ENCODE results near the gene ATN1. TPM values are rescaled to one million over a fixed set of nuclear protein-coding genes. Genes with fewer than 3 reads are reported as not detected.

Gene ATN1
- total and polyA plus RNA-seq, 9 of the 15 experiments (the other 6 are each of a cell fraction or from before 2014, with no cell fraction given) = 0.15 to 49.8 (median 2.7) TPM

DNA sequence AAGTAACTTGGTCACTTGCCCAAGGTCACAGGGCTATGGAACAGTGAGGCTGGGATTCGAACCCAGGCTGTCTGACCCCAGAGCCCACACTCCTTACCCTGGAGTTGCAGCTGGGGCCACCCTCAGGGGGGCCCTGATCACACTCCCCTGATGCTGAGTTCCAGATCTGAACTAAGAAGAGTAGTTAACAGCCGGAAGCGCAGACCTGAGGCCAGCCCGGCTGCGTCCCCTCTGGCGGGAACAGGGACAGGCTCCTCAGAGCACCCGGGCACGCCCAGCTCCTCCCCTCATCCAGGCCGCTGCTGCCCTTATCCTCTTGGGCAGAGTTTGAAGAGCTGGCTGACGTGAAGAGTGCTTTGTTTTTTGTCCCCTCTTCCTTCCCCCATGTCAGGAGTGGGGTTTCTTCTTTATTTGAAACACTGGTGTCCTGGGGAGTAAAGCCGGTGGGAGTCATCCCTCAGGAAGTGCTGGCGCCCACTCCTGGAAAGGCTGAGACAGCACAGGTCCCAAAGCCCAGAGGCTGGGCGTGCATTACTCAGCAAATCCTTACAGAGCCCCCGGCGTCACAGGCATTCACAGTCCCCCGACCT lies 34.0 kb downstream of the ATN1 start (continued):
- TF ChIP-seq, protein P1, sequence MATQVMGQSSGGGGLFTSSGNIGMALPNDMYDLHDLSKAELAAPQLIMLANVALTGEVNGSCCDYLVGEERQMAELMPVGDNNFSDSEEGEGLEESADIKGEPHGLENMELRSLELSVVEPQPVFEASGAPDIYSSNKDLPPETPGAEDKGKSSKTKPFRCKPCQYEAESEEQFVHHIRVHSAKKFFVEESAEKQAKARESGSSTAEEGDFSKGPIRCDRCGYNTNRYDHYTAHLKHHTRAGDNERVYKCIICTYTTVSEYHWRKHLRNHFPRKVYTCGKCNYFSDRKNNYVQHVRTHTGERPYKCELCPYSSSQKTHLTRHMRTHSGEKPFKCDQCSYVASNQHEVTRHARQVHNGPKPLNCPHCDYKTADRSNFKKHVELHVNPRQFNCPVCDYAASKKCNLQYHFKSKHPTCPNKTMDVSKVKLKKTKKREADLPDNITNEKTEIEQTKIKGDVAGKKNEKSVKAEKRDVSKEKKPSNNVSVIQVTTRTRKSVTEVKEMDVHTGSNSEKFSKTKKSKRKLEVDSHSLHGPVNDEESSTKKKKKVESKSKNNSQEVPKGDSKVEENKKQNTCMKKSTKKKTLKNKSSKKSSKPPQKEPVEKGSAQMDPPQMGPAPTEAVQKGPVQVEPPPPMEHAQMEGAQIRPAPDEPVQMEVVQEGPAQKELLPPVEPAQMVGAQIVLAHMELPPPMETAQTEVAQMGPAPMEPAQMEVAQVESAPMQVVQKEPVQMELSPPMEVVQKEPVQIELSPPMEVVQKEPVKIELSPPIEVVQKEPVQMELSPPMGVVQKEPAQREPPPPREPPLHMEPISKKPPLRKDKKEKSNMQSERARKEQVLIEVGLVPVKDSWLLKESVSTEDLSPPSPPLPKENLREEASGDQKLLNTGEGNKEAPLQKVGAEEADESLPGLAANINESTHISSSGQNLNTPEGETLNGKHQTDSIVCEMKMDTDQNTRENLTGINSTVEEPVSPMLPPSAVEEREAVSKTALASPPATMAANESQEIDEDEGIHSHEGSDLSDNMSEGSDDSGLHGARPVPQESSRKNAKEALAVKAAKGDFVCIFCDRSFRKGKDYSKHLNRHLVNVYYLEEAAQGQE (IDR thresholded peaks at IDR 0.05; ENCODE audit: borderline replicate concordance) = peak; percentile 20; the same call in 1 of the 2 replicates
- TF ChIP-seq, protein P1 (CRISPR knock-in tag; IDR thresholded peaks at IDR 0.05; ENCODE audit: low read depth) = no peak
- TF ChIP-seq PHB (CRISPR knock-in tag; IDR thresholded peaks at IDR 0.05) (no peak), TAF9B (IDR thresholded peaks at IDR 0.05; ENCODE audit: partially characterized antibody) (peak; percentile 60), CTBP1 (IDR thresholded peaks at IDR 0.05; ENCODE audit: borderline replicate concordance) (peak; percentile 40; the same call in 1 of the 2 replicates), ESRRA (IDR thresholded peaks at IDR 0.05; ENCODE audit: borderline replicate concordance, low read depth) (peak; percentile 16; the same call in 1 of the 2 replicates), ETV1 (tag; conservative IDR thresholded peaks at IDR 0.05; ENCODE audit: low read depth) (peak; percentile 90), HDAC1 (IDR thresholded peaks at IDR 0.05) (0 out of 4 replicates have a peak, but pooled peaks of 1 of the 2 experiments have one; percentile 9)

Data from K562 (cell line).